GM23248 (cell line): ENCODE data around the gene MPP7. TPM values are rescaled to one million over a fixed set of nuclear protein-coding genes. Genes with fewer than 3 reads are reported as not detected.

ENCODE experiments used
- DNase-seq: peaks from one replicate; pipeline ENCODE4 v3.0.0-alpha.2; 2015
- H2AFZ ChIP-seq: fragments of 200-600 bp; sonication (generic); 2 replicates; pipeline ENCODE4 v1.6.1; 2016; ENCODE audit warnings: antibody characterized with exemption
- H3F3A ChIP-seq: fragments of 200-600 bp; sonication (generic); 2 replicates; pipeline ENCODE4 v1.6.1; 2016; ENCODE audit warnings: mild to moderate bottlenecking, antibody characterized with exemption, mixed run types; ENCODE audit not compliant: insufficient read depth
- H3K27ac ChIP-seq: fragments of 200-600 bp; sonication (generic); 2 replicates; pipeline ENCODE4 v1.5.1; 2016; ENCODE audit warnings: mild to moderate bottlenecking
- H3K27me3 ChIP-seq: fragments of 200-600 bp; sonication (generic); replicated peaks from 2 replicates; pipeline ENCODE4 v1.6.1; 2016; ENCODE audit warnings: mild to moderate bottlenecking; ENCODE audit not compliant: insufficient read depth
- H3K36me3 ChIP-seq: fragments of 200-600 bp; sonication (generic); 2 replicates; pipeline ENCODE4 v1.6.1; 2016; ENCODE audit warnings: low read depth, mild to moderate bottlenecking
- H3K4me1 ChIP-seq: fragments of 200-600 bp; sonication (generic); 2 replicates; pipeline ENCODE4 v1.6.1; 2016; ENCODE audit warnings: mild to moderate bottlenecking; ENCODE audit not compliant: insufficient read depth
- H3K4me2 ChIP-seq: fragments of 200-600 bp; sonication (generic); one replicate; pipeline ENCODE4 v1.6.1; 2016; ENCODE audit warnings: mild to moderate bottlenecking; ENCODE audit not compliant: unreplicated experiment
- H3K4me3 ChIP-seq: fragments of 200-600 bp; sonication (generic); 2 replicates; pipeline ENCODE4 v1.5.1; 2016; ENCODE audit warnings: mild to moderate bottlenecking
- H3K79me2 ChIP-seq: fragments of 200-600 bp; sonication (generic); 2 replicates; pipeline ENCODE4 v1.6.1; 2016; ENCODE audit warnings: mild to moderate bottlenecking; ENCODE audit not compliant: insufficient read depth
- H3K9ac ChIP-seq: fragments of 200-600 bp; sonication (generic); 2 replicates; pipeline ENCODE4 v1.6.1; 2016; ENCODE audit warnings: mild to moderate bottlenecking
- H3K9me2 ChIP-seq: fragments of 200-600 bp; sonication (generic); 2 replicates; pipeline ENCODE4 v1.6.1; 2016; ENCODE audit warnings: mixed run types, mild to moderate bottlenecking, moderate library complexity; ENCODE audit not compliant: insufficient read depth
- H3K9me3 ChIP-seq: fragments of 200-600 bp; sonication (generic); one replicate; pipeline ENCODE4 v1.6.1; 2017; ENCODE audit warnings: low read depth
- H4K20me1 ChIP-seq: fragments of 200-600 bp; sonication (generic); 2 replicates; pipeline ENCODE4 v1.6.0; 2016; ENCODE audit not compliant: insufficient read depth
- EZH2 ChIP-seq: fragments of 200-600 bp; sonication (generic); IDR thresholded peaks from 2 replicates; pipeline ENCODE4 v1.6.1; 2018; ENCODE audit warnings: antibody characterized with exemption, mild to moderate bottlenecking; ENCODE audit not compliant: insufficient read depth, poor library complexity, severe bottlenecking
- EZH2phosphoT487 ChIP-seq: fragments of 200-600 bp; sonication (generic); IDR thresholded peaks from 2 replicates; pipeline ENCODE4 v1.6.1; 2018; ENCODE audit warnings: antibody characterized with exemption, moderate library complexity, mild to moderate bottlenecking, low read depth; ENCODE audit not compliant: insufficient read depth
- whole genome bisulfite sequencing, 2 experiments: methylation state at CpG; one replicate each; pipeline ENCODE4 v1.1.6; 2015 to 2017; ENCODE audit warnings: low lambda C conversion rate in 2 of 2, low coverage in 1 of 2; ENCODE audit errors: missing lambda C conversion rate in 2 of 2; 5-methylcytosine and 5-hydroxymethylcytosine counted together
- in situ Hi-C: fragments of 300-500 bp; cut with MboI; formaldehyde crosslinking; loops from 2 replicates; pipeline ENCODE4 v1.15.0; 2020
- polyA plus RNA-seq: library from polyadenylated mRNA; unstranded; fragments of >200 nt; fragmentation: Nextera tagmentation; extraction: Ambion mirVana; gene quantifications from 2 replicates; pipeline ENCODE4 v1.2.1, GENCODE V29; 2016
- total RNA-seq: library from RNA; depleted of rRNA; stranded (reverse); fragments of >200 nt; shearing (Covaris generic); gene quantifications from 2 replicates; pipeline ENCODE4 v1.2.3, GENCODE V29; 2014

The MPP7 gene
- total and polyA plus RNA-seq, 2 experiments from 2014 or later = 0.09 to 0.65 TPM

DNA sequence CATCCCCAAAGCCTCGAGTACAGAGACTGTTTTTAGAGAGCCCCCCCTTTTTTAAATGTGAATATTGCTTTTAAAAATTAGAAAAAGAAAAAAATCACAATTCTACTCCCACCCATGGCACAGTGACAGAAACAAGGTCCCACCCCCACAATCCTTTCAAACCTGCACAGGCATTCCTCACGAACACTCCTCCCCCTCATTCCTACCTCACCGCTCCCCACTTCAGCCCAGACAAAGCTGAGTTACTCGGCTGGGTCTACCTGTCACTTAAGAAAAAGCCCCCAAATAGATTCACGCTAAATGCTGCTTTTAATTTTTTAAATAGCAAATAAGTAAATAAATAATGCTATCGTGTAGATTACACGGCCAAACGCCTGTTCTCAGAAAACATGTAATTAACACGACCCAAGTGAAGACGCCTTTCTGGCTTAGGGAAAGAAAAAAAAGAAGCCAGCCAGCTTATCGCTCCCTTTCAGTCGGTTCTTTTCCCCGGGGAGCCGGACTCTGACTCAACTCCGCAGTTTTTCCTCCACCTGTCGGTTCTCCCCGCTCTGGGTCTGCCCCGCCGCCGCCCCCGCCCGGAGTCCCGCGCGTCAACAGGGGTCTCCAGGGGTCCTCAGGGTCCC lies 739 bp downstream of the MPP7 start:
- Histone ChIP-seq H3K79me2 (no peaks in the 10 kb centered on the region), H3K27ac (no peak overlapping the region), H3K4me3 (peak overlapping the region; percentile 80), H3F3A (no peaks in the 10 kb centered on the region), H3K4me2 (peak overlapping the region; percentile 58), H2AFZ (peak overlapping the region; percentile 90), H3K9me2 (no peaks in the 10 kb centered on the region), H3K9me3 (no peaks in the 10 kb centered on the region), H3K9ac (no peak overlapping the region), H3K4me1 (0 out of 2 replicates have a peak, but pooled peaks cover 4% of the 10 kb centered on the region), H4K20me1 (no peaks in the 10 kb centered on the region), H3K36me3 (no peaks in the 10 kb centered on the region), H3K27me3 (peaks cover 34% of the 10 kb centered on the region)
- no peak for TF ChIP-seq EZH2
- no peak for TF ChIP-seq EZH2phosphoT487
- in situ Hi-C loops = no loop called here
- WGBS, 2 experiments = 4% methylated on average over 17 to 25 of the region's 25 CpGs
- DNase-seq = peak; percentile 67

DNA sequence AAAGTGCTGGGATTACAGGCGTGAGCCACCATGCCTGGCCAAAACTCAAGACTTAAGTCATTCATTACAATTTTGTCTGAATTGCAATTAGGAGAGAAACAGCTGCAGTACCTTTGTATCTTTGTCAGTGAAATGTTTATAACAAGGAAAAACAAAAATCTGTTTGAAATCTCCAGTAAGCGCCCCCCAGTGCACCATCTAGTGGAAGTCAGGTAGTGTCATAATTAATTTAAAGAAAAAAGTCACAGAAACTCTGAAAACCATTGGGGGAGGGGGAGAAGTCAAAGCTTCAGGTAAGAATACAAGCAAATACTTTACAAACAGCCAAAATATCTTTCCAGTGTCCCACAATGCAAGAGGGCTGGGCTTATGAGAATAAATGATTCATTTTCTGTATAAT lies 2.8 kb downstream of the MPP7 start:
- H3K4me1 ChIP-seq = 0 out of 2 replicates have a peak, but pooled peaks cover 4% of the 10 kb centered on the region
- H3K36me3 ChIP-seq = no peaks in the 10 kb centered on the region
- WGBS, 2 experiments = 68 to 85% methylated on average over 2 of the region's 2 CpGs
- no peak overlapping the region for H2AFZ ChIP-seq
- no peak overlapping the region for H3K4me2 ChIP-seq
- no peak overlapping the region for H3K9ac ChIP-seq
- no peak overlapping the region for H3K27ac ChIP-seq
- TF ChIP-seq EZH2 = no peak
- TF ChIP-seq EZH2phosphoT487 = no peak
- H3K9me3 ChIP-seq = no peaks in the 10 kb centered on the region
- H3F3A ChIP-seq = peaks cover 3% of the 10 kb centered on the region; the same call in 1 of the 2 replicates
- DNase-seq = no peak
- no peaks in the 10 kb centered on the region for H4K20me1 ChIP-seq
- H3K79me2 ChIP-seq = no peaks in the 10 kb centered on the region
- H3K27me3 ChIP-seq = peaks cover 16% of the 10 kb centered on the region
- H3K9me2 ChIP-seq = no peaks in the 10 kb centered on the region
- no peak overlapping the region for H3K4me3 ChIP-seq
- in situ Hi-C loops = no loop called here

DNA sequence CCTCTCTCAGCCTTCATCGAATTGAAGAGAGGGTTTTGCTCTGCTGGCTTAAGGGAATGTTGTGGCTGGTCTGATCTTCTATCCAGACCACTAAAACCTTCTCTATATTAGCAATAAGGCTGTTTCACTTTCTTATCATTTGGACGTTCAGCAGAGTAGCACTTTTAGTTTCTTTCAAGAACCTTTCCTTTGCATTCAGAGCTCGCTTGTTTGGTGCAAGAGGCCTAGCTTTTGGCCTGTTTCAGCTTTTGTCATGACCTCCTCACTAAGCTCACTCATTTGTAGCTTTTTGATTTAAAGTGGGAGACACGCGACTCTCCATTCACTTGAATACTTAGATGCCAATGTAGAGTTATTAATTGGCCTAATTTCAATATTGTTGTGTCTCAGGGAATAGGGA lies 3.9 kb downstream of the MPP7 start:
- in situ Hi-C loops = no loop called here

DNA sequence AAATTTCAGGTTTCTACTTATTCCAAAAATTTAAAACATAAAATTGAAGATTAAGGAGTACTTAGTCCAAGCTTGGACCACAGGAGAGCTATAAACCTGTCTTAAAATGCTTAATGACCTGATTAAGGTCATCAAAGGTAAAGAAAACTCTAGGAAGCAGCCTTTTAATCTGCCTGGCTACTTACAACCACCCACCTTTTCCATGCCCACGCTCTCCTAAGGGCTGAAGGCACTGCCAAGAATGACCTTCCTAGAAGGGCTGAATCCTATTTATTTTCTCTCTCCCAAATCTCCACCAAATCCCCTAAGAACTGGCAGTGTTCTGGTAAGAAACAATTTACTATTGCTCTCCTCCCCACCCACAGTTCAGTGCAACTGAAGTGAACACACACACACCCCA lies 6.8 kb downstream of the MPP7 start:
- Histone ChIP-seq H3F3A (peaks cover 3% of the 10 kb centered on the region; the same call in 1 of the 2 replicates), H3K27ac (no peak overlapping the region), H3K9me2 (no peaks in the 10 kb centered on the region), H2AFZ (no peak overlapping the region), H3K4me3 (no peak overlapping the region), H3K4me2 (no peak overlapping the region), H3K27me3 (no peaks in the 10 kb centered on the region), H3K36me3 (no peaks in the 10 kb centered on the region), H3K9ac (no peak overlapping the region), H3K79me2 (no peaks in the 10 kb centered on the region), H3K4me1 (peaks cover 14% of the 10 kb centered on the region), H3K9me3 (no peaks in the 10 kb centered on the region), H4K20me1 (no peaks in the 10 kb centered on the region)
- WGBS, 2 experiments = 57 to 75% methylated on average over 1 of the region's 1 CpG
- TF ChIP-seq EZH2phosphoT487 = no peak
- TF ChIP-seq EZH2 = no peak
- in situ Hi-C loops = no loop called here
- no peak for DNase-seq

More for the DNA sequence above, 3.9 kb downstream of the MPP7 start:
- Histone ChIP-seq H3K27me3 (peaks cover 5% of the 10 kb centered on the region), H3K9ac (no peak overlapping the region), H3K79me2 (no peaks in the 10 kb centered on the region), H2AFZ (no peak overlapping the region), H3K4me3 (no peak overlapping the region), H3K9me2 (no peaks in the 10 kb centered on the region), H3K27ac (no peak overlapping the region), H3K4me1 (0 out of 2 replicates have a peak, but pooled peaks cover 4% of the 10 kb centered on the region), H3F3A (peaks cover 3% of the 10 kb centered on the region; the same call in 1 of the 2 replicates), H3K4me2 (no peak overlapping the region), H3K9me3 (no peaks in the 10 kb centered on the region), H3K36me3 (no peaks in the 10 kb centered on the region), H4K20me1 (no peaks in the 10 kb centered on the region)
- no peak for TF ChIP-seq EZH2phosphoT487
- no peak for TF ChIP-seq EZH2
- WGBS, 2 experiments = 73 to 82% methylated on average over 5 of the region's 5 CpGs
- DNase-seq = no peak
